Stimulated activated naive B cell treated with anti-CD40 and anti-IgM and Interleukin-4, amounts not matched to agents 10 μg/mL and 1 μg/mL and 100 μg/mL, for 72 hours (primary cell): Measurements from ENCODE around the gene RTN4R.
"Not testable (repeated sequence)": the region's sequence is repeated elsewhere in the genome, so short reads cannot be mapped to it uniquely, and the experiment has no call there.

ENCODE experiments used
- ATAC-seq, 2 donors: fragments of 150-1000 bp; cut with Tn5 transposase; replicated peaks; 2 replicates each; pipeline ENCODE4 v1.10.0; 2021; ENCODE audit warnings: moderate library complexity in 1 of 2
- DNase-seq: peaks from one replicate; pipeline ENCODE4 v3.0.0; 2021
- H3K27ac Mint-ChIP-seq: one replicate; pipeline ENCODE4 v1.8.0; 2022; ENCODE audit warnings: mild to moderate bottlenecking, mixed read lengths
- H3K27me3 Mint-ChIP-seq, 2 donors: one replicate each; pipeline ENCODE4 v1.8.0; 2022; ENCODE audit warnings: mixed read lengths in 2 of 2
- H3K36me3 Mint-ChIP-seq, 2 donors: one replicate each; pipeline ENCODE4 v1.8.0; 2022; ENCODE audit warnings: mixed read lengths in 2 of 2, mild to moderate bottlenecking in 1 of 2
- H3K4me1 Mint-ChIP-seq, 2 donors: one replicate each; pipeline ENCODE4 v1.8.0; 2022; ENCODE audit warnings: mixed read lengths in 2 of 2, mild to moderate bottlenecking in 1 of 2
- H3K4me3 Mint-ChIP-seq, 2 donors: one replicate each; pipeline ENCODE4 v1.8.0; 2022; ENCODE audit warnings: mild to moderate bottlenecking in 2 of 2, mixed read lengths in 2 of 2, moderate library complexity in 1 of 2
- H3K9me3 Mint-ChIP-seq, 2 donors: one replicate each; pipeline ENCODE4 v1.8.0; 2022; ENCODE audit warnings: mixed read lengths in 2 of 2, mild to moderate bottlenecking in 1 of 2

RTN4R gene

GRCh38 chr22:20268279-20269012 lies at the start of gene RTN4R:
Gene RTN4R, minus strand, starts transcription at chr22:20268318. Its CDS starts 226 bp downstream, at chr22:20268092.
- peak within 1 kb of the TSS; percentile 81 for H3K27ac Mint-ChIP-seq
- peaks cover 24 to 34% of the 10 kb centered on the region in 2 donors for H3K27me3 Mint-ChIP-seq
- H3K9me3 Mint-ChIP-seq = no peaks in the 10 kb centered on the region
- H3K4me1 Mint-ChIP-seq = peaks cover 4 to 8% of the 10 kb centered on the region in 2 donors
- H3K4me3 Mint-ChIP-seq = peak within 1 kb of the TSS; percentile 76 to 78
- ATAC-seq = peak; percentile 82 to 87
- H3K36me3 Mint-ChIP-seq = no peaks in the 10 kb centered on the region
- DNase-seq = peak; percentile 31

GRCh38 chr22:20317402-20318042 lies 49.4 kb upstream of the RTN4R start:
- H3K9me3 Mint-ChIP-seq, H3K36me3 Mint-ChIP-seq, ATAC-seq, H3K4me3 Mint-ChIP-seq, DNase-seq, H3K27me3 Mint-ChIP-seq: not testable (repeated sequence)
- H3K27ac Mint-ChIP-seq = peak overlapping the region; percentile 32
- peaks cover 19 to 39% of the 10 kb centered on the region in 2 donors for H3K4me1 Mint-ChIP-seq

GRCh38 chr22:20316844-20317401 lies 48.8 kb upstream of the RTN4R start:
- H3K27ac Mint-ChIP-seq = peak overlapping the region; percentile 32
- peaks cover 19 to 37% of the 10 kb centered on the region in 2 donors for H3K4me1 Mint-ChIP-seq
- H3K36me3 Mint-ChIP-seq = no peaks in the 10 kb centered on the region
- H3K9me3 Mint-ChIP-seq = no peaks in the 10 kb centered on the region
- no peak for ATAC-seq
- H3K4me3 Mint-ChIP-seq = no peak overlapping the region
- no peak for DNase-seq
- H3K27me3 Mint-ChIP-seq = no peaks in the 10 kb centered on the region

GRCh38 chr22:20316217-20316843 lies 48.2 kb upstream of the RTN4R start:
- Mint-ChIP-seq H3K27ac (no peak overlapping the region), H3K9me3 (no peaks in the 10 kb centered on the region), H3K4me1 (peaks cover 16 to 32% of the 10 kb centered on the region in 2 donors), H3K36me3 (no peaks in the 10 kb centered on the region), H3K27me3 (no peaks in the 10 kb centered on the region), H3K4me3 (no peak overlapping the region)
- no peak for DNase-seq
- ATAC-seq = no peak

- no peak for ATAC-seq
- no peak for DNase-seq
- H3K4me3 Mint-ChIP-seq = no peak overlapping the region
These were observed 47.5 kb upstream of the RTN4R start for GRCh38 chr22:20315337-20316216.

GRCh38 chr22:20314741-20315336 lies 46.7 kb upstream of the RTN4R start:
- not testable (repeated sequence) for DNase-seq, ATAC-seq, H3K27me3 Mint-ChIP-seq, H3K27ac Mint-ChIP-seq, H3K9me3 Mint-ChIP-seq, H3K36me3 Mint-ChIP-seq, H3K4me3 Mint-ChIP-seq
- H3K4me1 Mint-ChIP-seq = peaks cover 8 to 21% of the 10 kb centered on the region in 2 donors

More at GRCh38 chr22:20315337-20316216, 47.5 kb upstream of the RTN4R start:
- Mint-ChIP-seq H3K27me3 (no peaks in the 10 kb centered on the region), H3K27ac (no peak overlapping the region), H3K4me1 (peaks cover 10 to 25% of the 10 kb centered on the region in 2 donors), H3K9me3 (no peaks in the 10 kb centered on the region), H3K36me3 (no peaks in the 10 kb centered on the region)

- not testable (repeated sequence) for H3K9me3 Mint-ChIP-seq, ATAC-seq, H3K36me3 Mint-ChIP-seq, H3K27ac Mint-ChIP-seq, H3K4me3 Mint-ChIP-seq, H3K27me3 Mint-ChIP-seq, DNase-seq
- peaks cover 8 to 21% of the 10 kb centered on the region in 2 donors for H3K4me1 Mint-ChIP-seq
These were observed 46.1 kb upstream of the RTN4R start for GRCh38 chr22:20314206-20314605.

- not testable (repeated sequence) for H3K9me3 Mint-ChIP-seq, DNase-seq, H3K27ac Mint-ChIP-seq, ATAC-seq, H3K27me3 Mint-ChIP-seq, H3K4me3 Mint-ChIP-seq, H3K36me3 Mint-ChIP-seq
- H3K4me1 Mint-ChIP-seq = peaks cover 8 to 18% of the 10 kb centered on the region in 2 donors
These were observed 45.4 kb upstream of the RTN4R start for GRCh38 chr22:20313306-20314077.

GRCh38 chr22:20312396-20313191 lies 44.5 kb upstream of the RTN4R start:
- H3K27ac Mint-ChIP-seq = no peak overlapping the region
- ATAC-seq = no peak
- no peaks in the 10 kb centered on the region for H3K27me3 Mint-ChIP-seq
- H3K36me3 Mint-ChIP-seq = no peaks in the 10 kb centered on the region
- H3K4me1 Mint-ChIP-seq = peaks cover 5 to 9% of the 10 kb centered on the region in 2 donors
- no peaks in the 10 kb centered on the region for H3K9me3 Mint-ChIP-seq
- no peak for DNase-seq
- H3K4me3 Mint-ChIP-seq = no peak overlapping the region

GRCh38 chr22:20311249-20312062 lies 43.3 kb upstream of the RTN4R start:
- not testable (repeated sequence) for H3K4me1 Mint-ChIP-seq, ATAC-seq, H3K4me3 Mint-ChIP-seq, H3K36me3 Mint-ChIP-seq, H3K27me3 Mint-ChIP-seq, H3K27ac Mint-ChIP-seq, H3K9me3 Mint-ChIP-seq, DNase-seq

GRCh38 chr22:20310773-20311172 lies 42.7 kb upstream of the RTN4R start:
- not testable (repeated sequence) for ATAC-seq, H3K4me1 Mint-ChIP-seq, H3K36me3 Mint-ChIP-seq, H3K4me3 Mint-ChIP-seq, DNase-seq, H3K27me3 Mint-ChIP-seq, H3K27ac Mint-ChIP-seq, H3K9me3 Mint-ChIP-seq

- H3K4me1 Mint-ChIP-seq, H3K9me3 Mint-ChIP-seq, H3K36me3 Mint-ChIP-seq, DNase-seq, H3K27me3 Mint-ChIP-seq, H3K4me3 Mint-ChIP-seq, H3K27ac Mint-ChIP-seq, ATAC-seq: not testable (repeated sequence)
These were observed 42.1 kb upstream of the RTN4R start for GRCh38 chr22:20310180-20310579.
